Panc1 (cell line): ENCODE results near the gene RCN1.

Source experiments
- POLR2AphosphoS5 ChIP-seq: IDR thresholded peaks from 2 replicates; pipeline ENCODE4 v1.6.1; 2012; ENCODE audit warnings: mild to moderate bottlenecking, low read depth, low read length, moderate library complexity
- SIN3A ChIP-seq: IDR thresholded peaks from 2 replicates; pipeline ENCODE4 v1.6.1; 2012; ENCODE audit warnings: low read depth, mild to moderate bottlenecking, low read length, moderate library complexity, borderline replicate concordance; ENCODE audit not compliant: insufficient read depth
- TF ChIP-seq, protein P1 (sequence below): fragments of 450-650 bp; IDR thresholded peaks from 2 replicates; pipeline ENCODE4 v1.5.1; 2017; ENCODE audit warnings: mild to moderate bottlenecking

- TF ChIP-seq, protein P1, sequence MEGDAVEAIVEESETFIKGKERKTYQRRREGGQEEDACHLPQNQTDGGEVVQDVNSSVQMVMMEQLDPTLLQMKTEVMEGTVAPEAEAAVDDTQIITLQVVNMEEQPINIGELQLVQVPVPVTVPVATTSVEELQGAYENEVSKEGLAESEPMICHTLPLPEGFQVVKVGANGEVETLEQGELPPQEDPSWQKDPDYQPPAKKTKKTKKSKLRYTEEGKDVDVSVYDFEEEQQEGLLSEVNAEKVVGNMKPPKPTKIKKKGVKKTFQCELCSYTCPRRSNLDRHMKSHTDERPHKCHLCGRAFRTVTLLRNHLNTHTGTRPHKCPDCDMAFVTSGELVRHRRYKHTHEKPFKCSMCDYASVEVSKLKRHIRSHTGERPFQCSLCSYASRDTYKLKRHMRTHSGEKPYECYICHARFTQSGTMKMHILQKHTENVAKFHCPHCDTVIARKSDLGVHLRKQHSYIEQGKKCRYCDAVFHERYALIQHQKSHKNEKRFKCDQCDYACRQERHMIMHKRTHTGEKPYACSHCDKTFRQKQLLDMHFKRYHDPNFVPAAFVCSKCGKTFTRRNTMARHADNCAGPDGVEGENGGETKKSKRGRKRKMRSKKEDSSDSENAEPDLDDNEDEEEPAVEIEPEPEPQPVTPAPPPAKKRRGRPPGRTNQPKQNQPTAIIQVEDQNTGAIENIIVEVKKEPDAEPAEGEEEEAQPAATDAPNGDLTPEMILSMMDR: no peak
- TF ChIP-seq POLR2AphosphoS5 (no peak), SIN3A (no peak)
Observed at GRCh38 chr11:32139896-32140520, 49.1 kb downstream of the RCN1 start.
